AG04450 (cell line): ENCODE data around the gene TICRR. TPM values are rescaled to one million over a fixed set of nuclear protein-coding genes. Genes with fewer than 3 reads are reported as not detected.

Experiments used
- CTCF ChIA-PET: fragments of 300-600, 350-600 bp; formaldehyde crosslinking; extraction: SDS; loops from one replicate; lab custom pipeline; 2022; ENCODE audit warnings: antibody characterized with exemption, inconsistent platforms; lab: Charles Lee
- POLR2A ChIA-PET: fragments of 350-600 bp; formaldehyde crosslinking; extraction: SDS; loops from one replicate; lab custom pipeline; 2021; ENCODE audit warnings: antibody characterized with exemption, inconsistent platforms; lab: Yijun Ruan, JAX
- DNase-seq: peaks from one replicate; pipeline ENCODE4 v3.0.0-alpha.2; 2011; ENCODE audit warnings: low read depth, low spot score
- H3K27ac ChIP-seq: one replicate; pipeline ENCODE4 v1.5.1; 2012; ENCODE audit warnings: low read depth, low read length, control low read depth
- H3K27me3 ChIP-seq: one replicate; pipeline ENCODE4 v1.6.0; 2012; ENCODE audit warnings: low read length; ENCODE audit not compliant: control insufficient read depth, insufficient read depth
- H3K4me3 ChIP-seq: 2 replicates; pipeline ENCODE4 v1.5.1; 2011; ENCODE audit warnings: mild to moderate bottlenecking, low read depth, low read length, control low read depth
- H3K9me3 ChIP-seq: 2 replicates; pipeline ENCODE4 v1.5.1; 2012; ENCODE audit warnings: low read length; ENCODE audit not compliant: control insufficient read depth, insufficient read depth
- polyA plus RNA-seq: library from polyadenylated mRNA; depleted of rRNA; stranded (reverse); fragments of >200 nt; gene quantifications from 2 replicates; pipeline ENCODE4 v1.2.3, GENCODE V29; 2011
- TF ChIP-seq, protein P1 (sequence below): IDR thresholded peaks from 2 replicates; pipeline ENCODE4 v1.5.1; 2011; ENCODE audit warnings: low read depth, low read length, control low read depth, inconsistent platforms

Gene TICRR
- polyA plus RNA-seq, 1 experiment: 1.3 TPM

DNA sequence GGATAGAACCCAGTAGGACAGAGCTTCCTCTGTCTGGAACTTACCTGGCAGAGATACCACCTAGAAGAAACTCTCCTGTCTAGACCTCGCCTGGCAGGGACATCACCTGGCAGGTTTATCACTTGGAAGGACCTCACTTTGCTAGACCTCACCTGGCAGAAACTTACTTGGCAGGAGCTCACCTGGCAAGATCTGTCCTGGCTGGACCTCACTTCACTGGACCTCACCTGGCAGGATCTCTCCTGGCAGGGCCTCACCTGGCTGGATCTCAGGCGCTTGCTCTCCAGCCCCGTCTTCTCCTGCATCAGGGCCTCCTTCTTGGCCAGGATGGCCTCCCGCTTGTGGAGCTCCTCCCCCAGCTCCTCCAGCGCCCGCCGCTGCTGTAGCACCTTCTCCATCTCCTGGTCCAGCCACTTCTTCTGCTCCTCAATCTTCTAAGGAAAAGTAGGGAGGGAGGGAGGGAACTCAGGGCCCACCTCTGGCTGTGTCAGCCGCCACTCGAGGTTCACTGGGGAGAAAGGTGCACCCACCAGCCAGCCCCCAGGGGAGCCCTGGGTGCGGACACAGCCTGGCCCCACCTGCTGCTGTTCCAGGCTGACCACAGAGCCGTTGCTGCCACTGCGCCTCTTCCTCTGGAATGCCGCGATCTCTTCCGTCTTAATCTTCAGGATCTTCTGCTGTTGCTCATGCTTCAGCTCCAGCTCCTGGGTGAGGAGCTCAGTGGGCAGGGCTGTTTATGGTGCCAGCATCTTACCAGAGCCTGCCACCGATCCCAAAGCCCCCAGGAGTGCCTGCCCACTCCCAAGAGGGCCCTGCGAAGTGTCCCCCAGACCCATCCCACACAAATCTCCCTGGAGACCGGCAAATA lies 57.5 kb downstream of the TICRR start:
- Histone ChIP-seq H3K27me3 (no peaks in the 10 kb centered on the region), H3K4me3 (no peak overlapping the region), H3K27ac (no peak overlapping the region), H3K9me3 (peaks cover 20% of the 10 kb centered on the region; the same call in 1 of the 2 replicates)
- POLR2A ChIA-PET: no interaction called here
- DNase-seq: no peak
- CTCF ChIA-PET: interaction anchor here (1.3 kb wide), 1 partner anchor 14 kb away, joined by 6 read pairs; no protein-coding TSS in a partner anchor
- TF ChIP-seq, protein P1, sequence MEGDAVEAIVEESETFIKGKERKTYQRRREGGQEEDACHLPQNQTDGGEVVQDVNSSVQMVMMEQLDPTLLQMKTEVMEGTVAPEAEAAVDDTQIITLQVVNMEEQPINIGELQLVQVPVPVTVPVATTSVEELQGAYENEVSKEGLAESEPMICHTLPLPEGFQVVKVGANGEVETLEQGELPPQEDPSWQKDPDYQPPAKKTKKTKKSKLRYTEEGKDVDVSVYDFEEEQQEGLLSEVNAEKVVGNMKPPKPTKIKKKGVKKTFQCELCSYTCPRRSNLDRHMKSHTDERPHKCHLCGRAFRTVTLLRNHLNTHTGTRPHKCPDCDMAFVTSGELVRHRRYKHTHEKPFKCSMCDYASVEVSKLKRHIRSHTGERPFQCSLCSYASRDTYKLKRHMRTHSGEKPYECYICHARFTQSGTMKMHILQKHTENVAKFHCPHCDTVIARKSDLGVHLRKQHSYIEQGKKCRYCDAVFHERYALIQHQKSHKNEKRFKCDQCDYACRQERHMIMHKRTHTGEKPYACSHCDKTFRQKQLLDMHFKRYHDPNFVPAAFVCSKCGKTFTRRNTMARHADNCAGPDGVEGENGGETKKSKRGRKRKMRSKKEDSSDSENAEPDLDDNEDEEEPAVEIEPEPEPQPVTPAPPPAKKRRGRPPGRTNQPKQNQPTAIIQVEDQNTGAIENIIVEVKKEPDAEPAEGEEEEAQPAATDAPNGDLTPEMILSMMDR: no peak

DNA sequence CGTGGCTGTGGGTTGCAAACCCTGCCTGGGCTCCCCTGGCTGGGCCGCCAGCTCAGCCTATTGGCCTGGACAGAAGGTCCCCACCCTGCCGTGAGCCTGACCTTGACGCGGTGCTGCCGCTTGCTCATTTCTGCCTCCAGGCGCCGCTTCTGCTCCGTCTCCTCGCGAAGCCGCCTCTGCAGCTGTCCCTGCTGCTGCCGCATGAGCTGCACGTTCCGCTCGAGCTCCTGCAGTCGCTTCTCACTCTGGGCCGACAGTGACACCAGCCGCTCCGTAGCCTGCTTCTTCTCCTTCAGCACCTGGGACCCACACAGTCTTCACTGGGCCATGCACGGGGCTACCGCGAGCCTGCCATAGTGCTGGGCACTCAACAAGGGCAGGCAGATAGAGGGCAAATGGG lies 58.3 kb downstream of the TICRR start:
- Histone ChIP-seq H3K27ac (no peak overlapping the region), H3K27me3 (no peaks in the 10 kb centered on the region), H3K4me3 (no peak overlapping the region), H3K9me3 (peaks cover 20% of the 10 kb centered on the region; the same call in 1 of the 2 replicates)
- POLR2A ChIA-PET: no interaction called here
- DNase-seq: no peak
- CTCF ChIA-PET: interaction anchor here (1.3 kb wide), 1 partner anchor 13 kb away, joined by 6 read pairs; no protein-coding TSS in a partner anchor
- TF ChIP-seq, protein P1: no peak

DNA sequence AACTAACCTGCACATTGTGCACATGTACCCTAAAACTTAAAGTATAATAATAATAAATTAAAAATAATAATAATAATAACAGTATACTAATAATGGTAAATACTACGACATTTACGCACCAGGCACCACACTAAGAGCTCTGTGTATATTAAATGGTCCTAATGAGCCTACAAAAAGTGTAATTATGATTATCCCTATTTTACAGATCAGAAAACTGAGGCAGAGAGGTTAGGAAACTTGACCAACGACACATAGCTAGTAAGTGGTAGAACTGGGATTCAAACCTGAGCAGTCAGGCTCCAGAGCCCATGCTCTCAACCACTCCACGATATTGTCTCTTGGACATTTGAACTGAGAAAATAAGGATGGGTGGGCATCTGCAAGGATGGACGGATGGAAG lies 65.0 kb downstream of the TICRR start:
- POLR2A ChIA-PET: no interaction called here

GRCh38 chr15:89641053-89641452 lies 65.8 kb downstream of the TICRR start:
- no peak overlapping the region for H3K27ac ChIP-seq
- no peak overlapping the region for H3K4me3 ChIP-seq
- TF ChIP-seq, protein P1: no peak
- POLR2A ChIA-PET: interaction anchor here (1.1 kb wide), 1 partner anchor 13 kb away, joined by 3 read pairs; no protein-coding TSS in a partner anchor
- DNase-seq: no peak
- CTCF ChIA-PET: no interaction called here
- no peaks in the 10 kb centered on the region; the same call in 1 of the 2 replicates for H3K9me3 ChIP-seq
- H3K27me3 ChIP-seq: no peaks in the 10 kb centered on the region

More for the DNA sequence above, 65.0 kb downstream of the TICRR start:
- Histone ChIP-seq H3K27me3 (no peaks in the 10 kb centered on the region), H3K9me3 (no peaks in the 10 kb centered on the region; the same call in 1 of the 2 replicates), H3K4me3 (no peak overlapping the region), H3K27ac (no peak overlapping the region)
- no peak for DNase-seq
- CTCF ChIA-PET: no interaction called here
- TF ChIP-seq, protein P1: no peak

DNA sequence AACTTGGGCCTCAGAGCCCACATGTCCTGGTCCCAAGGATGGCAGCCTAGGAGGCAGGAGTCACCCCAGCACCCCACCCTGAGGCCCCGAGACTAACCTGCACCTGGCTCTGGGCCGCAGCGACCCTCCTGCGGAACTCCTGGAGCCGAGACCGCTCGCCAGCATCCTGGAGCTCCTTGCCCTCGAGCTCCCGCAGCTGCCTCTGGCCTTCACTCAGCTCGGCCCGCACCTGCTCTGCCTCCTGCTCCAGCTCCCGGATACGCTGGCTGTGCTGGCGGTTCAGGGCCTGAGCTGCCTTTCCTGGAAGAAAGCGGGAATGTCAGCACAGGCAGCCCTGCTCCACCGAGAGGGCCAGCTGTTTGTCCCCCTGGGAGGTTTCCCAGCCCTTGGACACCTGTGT lies 66.8 kb downstream of the TICRR start:
- ChIA-PET CTCF (no interaction called here), POLR2A (interaction anchor here (1.1 kb wide), 1 partner anchor 12 kb away, joined by 3 read pairs; no protein-coding TSS in a partner anchor)
- no peaks in the 10 kb centered on the region; the same call in 1 of the 2 replicates for H3K9me3 ChIP-seq

More for the DNA sequence above, 66.8 kb downstream of the TICRR start:
- H3K27me3 ChIP-seq: no peaks in the 10 kb centered on the region
- no peak overlapping the region for H3K4me3 ChIP-seq
- H3K27ac ChIP-seq: no peak overlapping the region
- DNase-seq: no peak
- TF ChIP-seq, protein P1: no peak
